Heart right ventricle (tissue), 16 donors: ENCODE data around the gene SMTNL1. TPM values are rescaled to one million over a fixed set of nuclear protein-coding genes. Genes with fewer than 3 reads are reported as not detected.

Experiments
- ATAC-seq, 8 donors: fragments of 200-7000 bp; cut with Tn5 transposase; one replicate each; pipeline ENCODE4 v1.9.1; 2020; ENCODE audit warnings: mild to moderate bottlenecking in 8 of 8, moderate library complexity in 8 of 8, moderate number of reproducible peaks in 1 of 8
- DNase-seq, 2 donors: peaks; one replicate each; pipeline ENCODE4 v3.0.0-alpha.2; 2020
- H3K27ac ChIP-seq, 10 donors: fragments of 200-600 bp; sonication (generic) in 2 of 10; one replicate each; pipeline versions ENCODE4 v1.5.0 to v1.8.0; 2020 to 2022; ENCODE audit warnings: mild to moderate bottlenecking in 3 of 10
- H3K27me3 ChIP-seq, 7 donors: fragments of 200-600 bp; one replicate each; pipeline ENCODE4 v1.8.0; 2021 to 2022; ENCODE audit warnings: mild to moderate bottlenecking in 2 of 7
- H3K36me3 ChIP-seq, 9 donors: fragments of 200-600 bp; sonication (generic) in 1 of 9; one replicate each; pipeline versions ENCODE4 v1.5.0 to v1.8.0; 2020 to 2022; ENCODE audit warnings: mild to moderate bottlenecking in 2 of 9
- H3K4me1 ChIP-seq, 9 donors: fragments of 200-600 bp; sonication (generic) in 1 of 9; one replicate each; pipeline versions ENCODE4 v1.5.0 to v1.8.0; 2020 to 2022; ENCODE audit warnings: mild to moderate bottlenecking in 4 of 9
- H3K4me3 ChIP-seq, 10 donors: fragments of 200-600 bp; sonication (generic) in 2 of 10; one replicate each; pipeline versions ENCODE4 v1.5.0 to v1.8.0; 2020 to 2022; ENCODE audit warnings: mild to moderate bottlenecking in 7 of 10, moderate library complexity in 2 of 10
- H3K9me3 ChIP-seq, 11 donors: fragments of 200-600 bp in 10 of 11; sonication (generic) in 2 of 11; one replicate each; pipeline versions ENCODE4 v1.5.0 to v1.8.0; 2013 to 2022; ENCODE audit warnings: mild to moderate bottlenecking in 2 of 11, control low read depth in 1 of 11, moderate library complexity in 1 of 11
- CTCF ChIP-seq, 9 donors: fragments of 200-600 bp; sonication (generic) in 2 of 9; IDR thresholded peaks; one replicate each; pipeline versions ENCODE4 v1.5.0 to v1.8.0; 2021 to 2022; ENCODE audit warnings: antibody characterized with exemption in 9 of 9, mild to moderate bottlenecking in 5 of 9, moderate library complexity in 1 of 9
- WGBS, 2 donors: extraction: QIAGEN DNeasy Blood & Tissue Kit; methylation state at CpG; one replicate each; pipeline ENCODE4 v1.1.7; 2013; ENCODE audit warnings: inconsistent platforms in 1 of 2; 5-methylcytosine and 5-hydroxymethylcytosine counted together
- intact Hi-C, 10 donors: fragments of 100-400 bp; cut with DNase I; formaldehyde crosslinking; loops; one replicate each; pipeline versions ENCODE4 v1.11.1 to v1.14.2; 2022
- long read RNA-seq, 3 donors: library from polyadenylated mRNA; unstranded; transcript quantifications; one replicate each; pipeline ENCODE4 v2.0.0, GENCODE V29; 2020 to 2021
- polyA plus RNA-seq, 2 donors: library from polyadenylated mRNA; stranded (reverse); fragments of 200-250 nt; gene quantifications; one replicate each; pipeline ENCODE4 v1.2.3, GENCODE V29; 2013
- total RNA-seq, 10 donors: library from RNA; stranded (reverse); fragmentation: NEBNext Ultra II Directional in 3 of 10; extraction: Animal tissue kit (Norgen Biotek cat#: 25700) in 3 of 10; gene quantifications; one replicate each; pipeline versions ENCODE4 v1.2.1 to v1.2.4, GENCODE V29; 2021 to 2023
- donor health status: Arrhythmogenic right ventricular cardiomyopathy.
- donor health status: ischemic (EF 13 %, LVEDD 7.1; RV severe dilation, severe dysfunction).
- donor health status: healthy with polysubstance abuse.
- donor health status: DM: no; HTN: yes; CAD: no.
- donor health status: DM: no; HTN: no; CAD: no.
- donor health status: ischemic (EF 25% LVEDD 6.9; RV normal size, moderate dysfunction).
- donor health status: ischemic (EF 25% LVEDD 5.7; RV mildly dilated, moderate dysfunction).
- donor health status: healthy.
- donor health status: DM: yes; HTN: yes; CAD: no.
- donor health status: Ischemic cardiomyopathy.
- donor health status: ischemic (EF 35%, LVEDD 5.7; RV mildly dilated, moderate dysfunction).
- donor health status: nonischemic (EF 11% LVEDD 7.7; RV severe dilation, severe dysfunction).
- donor health status: DM: yes; HTN: yes; CAD: no.
- donor health status: PGD.
- donor health status: ischemic (EF 29% LVEDD 5.4; RV normal size, mild dysfunction).
- donor health status: nonischemic (EF 23%, LVEDD 6.1; RV moderate dilation, normal function).

SMTNL1 gene, protein sequence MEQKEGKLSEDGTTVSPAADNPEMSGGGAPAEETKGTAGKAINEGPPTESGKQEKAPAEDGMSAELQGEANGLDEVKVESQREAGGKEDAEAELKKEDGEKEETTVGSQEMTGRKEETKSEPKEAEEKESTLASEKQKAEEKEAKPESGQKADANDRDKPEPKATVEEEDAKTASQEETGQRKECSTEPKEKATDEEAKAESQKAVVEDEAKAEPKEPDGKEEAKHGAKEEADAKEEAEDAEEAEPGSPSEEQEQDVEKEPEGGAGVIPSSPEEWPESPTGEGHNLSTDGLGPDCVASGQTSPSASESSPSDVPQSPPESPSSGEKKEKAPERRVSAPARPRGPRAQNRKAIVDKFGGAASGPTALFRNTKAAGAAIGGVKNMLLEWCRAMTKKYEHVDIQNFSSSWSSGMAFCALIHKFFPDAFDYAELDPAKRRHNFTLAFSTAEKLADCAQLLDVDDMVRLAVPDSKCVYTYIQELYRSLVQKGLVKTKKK
- total RNA-seq = not detected
- not detected for polyA plus RNA-seq
- long read RNA-seq, donor 1, partial matches to known transcripts = 0 of 1 reads
- long read RNA-seq, donor 1, other reads (novel, unspliced or antisense) = 1 of 1 reads
- long read RNA-seq, donor 2 = 0 reads
- long read RNA-seq, donor 3 = 0 reads

DNA sequence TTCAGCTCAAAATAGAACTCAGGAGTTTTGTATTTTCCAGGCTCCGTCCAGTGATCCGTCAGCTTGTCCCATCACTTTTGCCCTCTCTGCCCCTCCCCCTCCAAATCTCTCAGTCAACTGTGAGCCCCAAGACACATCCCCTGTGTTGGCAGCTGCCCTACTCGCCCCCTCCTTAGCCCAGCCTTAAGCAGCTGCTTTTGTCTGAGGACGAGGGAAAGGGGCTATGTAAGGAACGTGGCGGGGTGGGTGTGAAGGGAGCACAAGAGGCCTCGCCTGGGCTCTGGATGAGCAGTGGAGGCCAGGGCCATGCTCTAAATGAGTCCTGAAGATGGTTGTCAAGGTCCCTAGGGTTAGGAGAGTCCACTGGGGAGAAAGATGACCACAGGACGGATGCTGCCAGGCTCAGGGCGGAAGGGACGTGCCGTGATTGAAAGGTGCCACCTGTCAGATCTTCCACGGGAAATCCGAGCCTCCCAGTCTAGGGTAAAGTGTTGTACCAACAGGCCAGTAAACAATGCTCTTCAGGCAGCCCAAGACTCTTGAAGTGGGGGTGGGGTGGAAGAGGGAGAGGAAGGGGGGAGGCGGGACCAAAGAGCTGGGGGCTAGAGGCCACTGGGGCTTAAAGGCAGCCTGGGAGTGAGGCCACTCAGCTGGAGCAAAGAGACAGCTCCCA, at the start of gene SMTNL1:
Gene SMTNL1 (plus strand): TSS at position 649 of the 673 bp plus-strand sequence. CDS start 5,048 bp downstream, outside the sequence.
- H3K27me3 ChIP-seq = no peaks in the 10 kb centered on the region
- no peaks in the 10 kb centered on the region for H3K9me3 ChIP-seq
- peaks cover 0 to 7% (median 0%) of the 10 kb centered on the region in 9 donors for H3K36me3 ChIP-seq
- 64 to 71% methylated on average over 14 of the region's 14 CpGs for WGBS, 2 donors
- H3K4me3 ChIP-seq = no peak within 1 kb of the TSS
- intact Hi-C loops = no loop called here
- no peaks in the 10 kb centered on the region for H3K4me1 ChIP-seq
- DNase-seq (no peak), ATAC-seq (no peak)
- H3K27ac ChIP-seq = no peak within 1 kb of the TSS
- TF ChIP-seq CTCF (IDR thresholded peaks at IDR 0.05) = no peak

GRCh38 chr11:57487920-57488659, 49.3 kb upstream of the SMTNL1 start:
- ATAC-seq (no peak), DNase-seq (no peak)
- intact Hi-C loops = loop anchor here in 1 of 10 donors (10.0 kb wide), 1 partner anchor 143 kb away; no protein-coding TSS in a partner anchor
- no peak overlapping the region for H3K4me3 ChIP-seq
- no peak for TF ChIP-seq CTCF (IDR thresholded peaks at IDR 0.05)
- peaks cover under 1 to 20% (median 6%) of the 10 kb centered on the region in 9 donors for H3K4me1 ChIP-seq
- H3K27me3 ChIP-seq = peaks cover 0 to 19% (median 9%) of the 10 kb centered on the region in 7 donors
- H3K36me3 ChIP-seq = peaks cover 0 to 74% (median 8%) of the 10 kb centered on the region in 9 donors
- H3K9me3 ChIP-seq = no peaks in the 10 kb centered on the region
- H3K27ac ChIP-seq = no peak overlapping the region
- WGBS, 2 donors = 77 to 84% methylated on average over 6 of the region's 6 CpGs

GRCh38 chr11:57490456-57491248, 46.7 kb upstream of the SMTNL1 start:
- intact Hi-C loops = loop anchor here in 3 of 10 donors (5.0 to 10.0 kb wide), 2 partner anchors 37 to 154 kb away; partner anchors contain the start of gene YPEL4 (in 1 of the 3)
- Histone ChIP-seq H3K27me3 (no peaks in the 10 kb centered on the region), H3K4me3 (no peak overlapping the region), H3K36me3 (peaks cover 0 to 65% (median 4%) of the 10 kb centered on the region in 9 donors), H3K27ac (no peak overlapping the region), H3K4me1 (peaks cover 0 to 4% (median 0%) of the 10 kb centered on the region in 9 donors), H3K9me3 (no peaks in the 10 kb centered on the region)
- WGBS, 2 donors = 93 to 94% methylated on average over 9 of the region's 9 CpGs
- no peak for DNase-seq
- TF ChIP-seq CTCF (IDR thresholded peaks at IDR 0.05) = no peak
- peak in 1 of 8 donors; percentile 18 for ATAC-seq
